Measurements from ENCODE around the gene PRDM2. TPM values are rescaled to one million over a fixed set of nuclear protein-coding genes. Genes with fewer than 3 reads are reported as not detected.

Gene PRDM2
- total RNA-seq, 1 experiment from 2014 or later: 36.0 TPM

GRCh38 chr1:13794231-13795187 lies 94.5 kb downstream of the PRDM2 start:
- H4K20me1 ChIP-seq (ENCODE audit: insufficient read depth, low read depth, low read length): peaks cover 36% of the 10 kb centered on the region
- H3K9me3 ChIP-seq (ENCODE audit: low read length): no peaks in the 10 kb centered on the region
- H3K27ac ChIP-seq (ENCODE audit: low read length): no peak overlapping the region
- H3K4me2 ChIP-seq (ENCODE audit: low read depth, low read length, poor library complexity, severe bottlenecking): no peak overlapping the region
- H2AFZ ChIP-seq (ENCODE audit: low read length): no peak overlapping the region
- no peak for DNase-seq
- H3K9me2 ChIP-seq (replicated peaks; ENCODE audit: insufficient read depth, low read length): no peaks in the 10 kb centered on the region
- no peaks in the 10 kb centered on the region for H3K27me3 ChIP-seq (ENCODE audit: low read length)
- no peak overlapping the region for H3K4me3 ChIP-seq (ENCODE audit: low read length)
- no peaks in the 10 kb centered on the region for H3K36me3 ChIP-seq (ENCODE audit: insufficient read depth, low read length)
- no peak overlapping the region for H3K9ac ChIP-seq (ENCODE audit: low read length)
- no peaks in the 10 kb centered on the region for H3K79me2 ChIP-seq (ENCODE audit: low read length)
- no peaks in the 10 kb centered on the region for H3K4me1 ChIP-seq (ENCODE audit: low read length)

GRCh38 chr1:13797397-13797796 lies 97.4 kb downstream of the PRDM2 start:
- H3K79me2 ChIP-seq (ENCODE audit: low read length): no peaks in the 10 kb centered on the region
- no peak overlapping the region for H3K27ac ChIP-seq (ENCODE audit: low read length)
- DNase-seq: no peak

GRCh38 chr1:13798120-13798519 lies 98.1 kb downstream of the PRDM2 start:
- Histone ChIP-seq H3K27ac (ENCODE audit: low read length) (no peak overlapping the region), H3K4me1 (ENCODE audit: low read length) (no peaks in the 10 kb centered on the region), H3K9ac (ENCODE audit: low read length) (no peak overlapping the region), H3K4me2 (ENCODE audit: low read depth, low read length, poor library complexity, severe bottlenecking) (no peak overlapping the region), H3K36me3 (ENCODE audit: insufficient read depth, low read length) (no peaks in the 10 kb centered on the region), H4K20me1 (ENCODE audit: insufficient read depth, low read depth, low read length) (peaks cover 41% of the 10 kb centered on the region; the same call in 1 of the 2 replicates), H3K4me3 (ENCODE audit: low read length) (no peak overlapping the region), H2AFZ (ENCODE audit: low read length) (no peak overlapping the region), H3K79me2 (ENCODE audit: low read length) (no peaks in the 10 kb centered on the region), H3K9me2 (replicated peaks; ENCODE audit: insufficient read depth, low read length) (no peaks in the 10 kb centered on the region), H3K27me3 (ENCODE audit: low read length) (no peaks in the 10 kb centered on the region), H3K9me3 (ENCODE audit: low read length) (no peaks in the 10 kb centered on the region)
- no peak for DNase-seq

More at GRCh38 chr1:13797397-13797796, 97.4 kb downstream of the PRDM2 start:
- H4K20me1 ChIP-seq (ENCODE audit: insufficient read depth, low read depth, low read length): peaks cover 35% of the 10 kb centered on the region; the same call in 1 of the 2 replicates
- H3K9me2 ChIP-seq (replicated peaks; ENCODE audit: insufficient read depth, low read length): no peaks in the 10 kb centered on the region
- no peaks in the 10 kb centered on the region for H3K9me3 ChIP-seq (ENCODE audit: low read length)
- H3K27me3 ChIP-seq (ENCODE audit: low read length): no peaks in the 10 kb centered on the region
- H3K36me3 ChIP-seq (ENCODE audit: insufficient read depth, low read length): no peaks in the 10 kb centered on the region
- no peak overlapping the region for H3K4me2 ChIP-seq (ENCODE audit: low read depth, low read length, poor library complexity, severe bottlenecking)
- H3K9ac ChIP-seq (ENCODE audit: low read length): no peak overlapping the region
- H3K4me3 ChIP-seq (ENCODE audit: low read length): no peak overlapping the region
- no peaks in the 10 kb centered on the region for H3K4me1 ChIP-seq (ENCODE audit: low read length)
- H2AFZ ChIP-seq (ENCODE audit: low read length): no peak overlapping the region

- no peak overlapping the region for H3K27ac ChIP-seq (ENCODE audit: low read length)
- peaks cover 47% of the 10 kb centered on the region; the same call in 1 of the 2 replicates for H4K20me1 ChIP-seq (ENCODE audit: insufficient read depth, low read depth, low read length)
- no peak overlapping the region for H3K9ac ChIP-seq (ENCODE audit: low read length)
- H3K4me1 ChIP-seq (ENCODE audit: low read length): no peaks in the 10 kb centered on the region
- no peaks in the 10 kb centered on the region for H3K9me3 ChIP-seq (ENCODE audit: low read length)
- no peak for DNase-seq
- no peaks in the 10 kb centered on the region for H3K27me3 ChIP-seq (ENCODE audit: low read length)
- no peaks in the 10 kb centered on the region for H3K79me2 ChIP-seq (ENCODE audit: low read length)
- no peaks in the 10 kb centered on the region for H3K36me3 ChIP-seq (ENCODE audit: insufficient read depth, low read length)
- no peak overlapping the region for H2AFZ ChIP-seq (ENCODE audit: low read length)
- H3K9me2 ChIP-seq (replicated peaks; ENCODE audit: insufficient read depth, low read length): no peaks in the 10 kb centered on the region
- H3K4me3 ChIP-seq (ENCODE audit: low read length): no peak overlapping the region
- no peak overlapping the region for H3K4me2 ChIP-seq (ENCODE audit: low read depth, low read length, poor library complexity, severe bottlenecking)
Measured at GRCh38 chr1:13799502-13800283, 99.7 kb downstream of the PRDM2 start.

GRCh38 chr1:13801232-13801631 lies 101.2 kb downstream of the PRDM2 start:
- H2AFZ ChIP-seq (ENCODE audit: low read length): no peak overlapping the region
- H3K9me3 ChIP-seq (ENCODE audit: low read length): no peaks in the 10 kb centered on the region
- no peaks in the 10 kb centered on the region for H3K79me2 ChIP-seq (ENCODE audit: low read length)
- H3K27ac ChIP-seq (ENCODE audit: low read length): no peak overlapping the region
- no peak for DNase-seq
- no peaks in the 10 kb centered on the region for H3K36me3 ChIP-seq (ENCODE audit: insufficient read depth, low read length)
- no peak overlapping the region for H3K4me3 ChIP-seq (ENCODE audit: low read length)
- H3K27me3 ChIP-seq (ENCODE audit: low read length): no peaks in the 10 kb centered on the region
- H3K4me1 ChIP-seq (ENCODE audit: low read length): no peaks in the 10 kb centered on the region
- no peaks in the 10 kb centered on the region for H3K9me2 ChIP-seq (replicated peaks; ENCODE audit: insufficient read depth, low read length)
- no peak overlapping the region for H3K9ac ChIP-seq (ENCODE audit: low read length)
- H3K4me2 ChIP-seq (ENCODE audit: low read depth, low read length, poor library complexity, severe bottlenecking): no peak overlapping the region
- peaks cover 51% of the 10 kb centered on the region; the same call in 1 of the 2 replicates for H4K20me1 ChIP-seq (ENCODE audit: insufficient read depth, low read depth, low read length)

GRCh38 chr1:13801655-13802486 lies 101.9 kb downstream of the PRDM2 start:
- no peak for DNase-seq
- no peaks in the 10 kb centered on the region for H3K79me2 ChIP-seq (ENCODE audit: low read length)
- H3K9ac ChIP-seq (ENCODE audit: low read length): no peak overlapping the region
- H3K9me3 ChIP-seq (ENCODE audit: low read length): no peaks in the 10 kb centered on the region
- H3K4me1 ChIP-seq (ENCODE audit: low read length): no peaks in the 10 kb centered on the region
- no peaks in the 10 kb centered on the region for H3K9me2 ChIP-seq (replicated peaks; ENCODE audit: insufficient read depth, low read length)
- peaks cover 53% of the 10 kb centered on the region; the same call in 1 of the 2 replicates for H4K20me1 ChIP-seq (ENCODE audit: insufficient read depth, low read depth, low read length)
- H3K4me3 ChIP-seq (ENCODE audit: low read length): no peak overlapping the region
- H3K27me3 ChIP-seq (ENCODE audit: low read length): no peaks in the 10 kb centered on the region
- no peak overlapping the region for H2AFZ ChIP-seq (ENCODE audit: low read length)
- H3K36me3 ChIP-seq (ENCODE audit: insufficient read depth, low read length): no peaks in the 10 kb centered on the region
- H3K27ac ChIP-seq (ENCODE audit: low read length): no peak overlapping the region
- no peak overlapping the region for H3K4me2 ChIP-seq (ENCODE audit: low read depth, low read length, poor library complexity, severe bottlenecking)

- no peak overlapping the region for H3K4me3 ChIP-seq (ENCODE audit: low read length)
- H4K20me1 ChIP-seq (ENCODE audit: insufficient read depth, low read depth, low read length): peaks cover 57% of the 10 kb centered on the region; the same call in 1 of the 2 replicates
Measured at GRCh38 chr1:13802782-13803545, 103.0 kb downstream of the PRDM2 start.

More at GRCh38 chr1:13802782-13803545, 103.0 kb downstream of the PRDM2 start:
- H3K9ac ChIP-seq (ENCODE audit: low read length): no peak overlapping the region
- no peaks in the 10 kb centered on the region for H3K27me3 ChIP-seq (ENCODE audit: low read length)
- H3K27ac ChIP-seq (ENCODE audit: low read length): no peak overlapping the region
- no peaks in the 10 kb centered on the region for H3K9me3 ChIP-seq (ENCODE audit: low read length)
- DNase-seq: no peak
- no peaks in the 10 kb centered on the region for H3K36me3 ChIP-seq (ENCODE audit: insufficient read depth, low read length)
- H3K9me2 ChIP-seq (replicated peaks; ENCODE audit: insufficient read depth, low read length): no peaks in the 10 kb centered on the region
- H3K4me2 ChIP-seq (ENCODE audit: low read depth, low read length, poor library complexity, severe bottlenecking): no peak overlapping the region
- no peaks in the 10 kb centered on the region for H3K79me2 ChIP-seq (ENCODE audit: low read length)
- no peaks in the 10 kb centered on the region for H3K4me1 ChIP-seq (ENCODE audit: low read length)
- H2AFZ ChIP-seq (ENCODE audit: low read length): no peak overlapping the region

All from Karpas-422 (cell line).